Stimulated activated CD4-positive, alpha-beta T cell treated with anti-CD3 and anti-CD28 coated beads, Interleukin-12 subunit alpha, Interleukin-12 subunit beta, amount 100 ng/mL, for 4 hours (primary cell): ENCODE measurements around the gene SET.
"Not testable (repeated sequence)": the region's sequence is repeated elsewhere in the genome, so short reads cannot be mapped to it uniquely, and the experiment has no call there.

Experiments
- DNase-seq: peaks from one replicate; pipeline ENCODE4 v3.0.0-alpha.2; 2020

The SET gene

GRCh38 chr9:128689293-128689774, 312 bp downstream of the SET start:
- DNase-seq = peak; percentile 59

DNA sequence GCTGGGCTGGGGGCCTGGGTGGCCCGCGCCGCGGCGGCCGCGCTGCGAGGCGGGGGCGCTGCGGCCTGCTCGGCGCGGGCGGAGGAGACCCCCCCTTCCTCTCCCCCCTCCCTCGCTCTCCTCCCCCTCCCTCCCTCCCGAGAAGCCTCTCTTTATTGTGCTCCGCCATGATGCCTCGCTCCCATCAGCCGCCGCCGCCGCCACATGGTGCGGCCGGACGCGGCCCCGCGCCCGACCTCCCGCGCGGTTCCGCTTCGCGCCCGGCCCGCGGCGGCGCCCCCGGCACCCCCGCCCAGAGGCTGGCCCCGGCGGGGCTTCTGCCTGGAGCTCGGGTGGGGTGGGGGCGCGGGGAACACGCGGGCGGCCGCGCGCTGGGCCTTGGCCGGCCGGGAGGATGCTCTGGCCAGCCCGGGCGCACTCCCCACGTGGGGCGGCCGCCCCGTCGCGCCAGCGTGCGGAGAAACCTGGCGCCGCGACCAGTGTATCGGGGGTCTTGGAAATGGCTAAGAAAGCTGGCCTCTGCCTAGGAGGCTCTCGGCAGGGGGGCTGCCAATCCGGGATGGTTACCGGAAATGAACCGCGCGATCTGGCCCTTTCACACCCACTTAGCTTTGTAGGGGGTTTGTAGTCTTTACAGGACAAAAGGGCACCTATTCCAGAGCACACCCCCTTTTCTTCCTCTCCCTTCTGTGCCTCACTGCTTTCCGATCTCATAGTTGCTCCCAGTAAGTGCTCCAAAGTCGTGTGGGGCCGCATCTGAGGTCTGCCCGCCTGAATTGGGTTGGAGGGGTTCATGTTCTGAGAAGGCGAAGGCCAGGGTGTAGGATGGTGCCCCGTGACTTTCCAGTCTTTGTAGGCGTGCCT, 1.0 kb downstream of the SET start:
- DNase-seq = peak; percentile 54

GRCh38 chr9:128690684-128691034, 1.6 kb downstream of the SET start:
- DNase-seq = no peak

GRCh38 chr9:128693738-128694137, 4.7 kb downstream of the SET start:
- not testable (repeated sequence) for DNase-seq

DNA sequence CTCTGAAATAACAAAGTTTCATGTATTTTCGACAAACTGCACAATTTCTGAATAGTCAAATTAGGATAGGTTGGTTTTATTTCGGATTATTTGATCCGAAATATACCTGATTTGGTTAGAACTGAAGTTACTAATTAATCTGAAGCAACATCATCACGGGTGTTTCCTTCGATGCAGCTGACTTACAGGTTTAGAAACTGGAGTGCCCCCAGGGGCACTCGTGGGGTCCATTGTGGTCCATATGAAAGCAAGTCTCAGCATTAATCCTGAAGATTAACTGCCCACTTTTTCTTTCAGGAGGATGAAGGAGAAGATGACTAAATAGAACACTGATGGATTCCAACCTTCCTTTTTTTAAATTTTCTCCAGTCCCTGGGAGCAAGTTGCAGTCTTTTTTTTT, 5.3 kb downstream of the SET start:
- no peak for DNase-seq

DNA sequence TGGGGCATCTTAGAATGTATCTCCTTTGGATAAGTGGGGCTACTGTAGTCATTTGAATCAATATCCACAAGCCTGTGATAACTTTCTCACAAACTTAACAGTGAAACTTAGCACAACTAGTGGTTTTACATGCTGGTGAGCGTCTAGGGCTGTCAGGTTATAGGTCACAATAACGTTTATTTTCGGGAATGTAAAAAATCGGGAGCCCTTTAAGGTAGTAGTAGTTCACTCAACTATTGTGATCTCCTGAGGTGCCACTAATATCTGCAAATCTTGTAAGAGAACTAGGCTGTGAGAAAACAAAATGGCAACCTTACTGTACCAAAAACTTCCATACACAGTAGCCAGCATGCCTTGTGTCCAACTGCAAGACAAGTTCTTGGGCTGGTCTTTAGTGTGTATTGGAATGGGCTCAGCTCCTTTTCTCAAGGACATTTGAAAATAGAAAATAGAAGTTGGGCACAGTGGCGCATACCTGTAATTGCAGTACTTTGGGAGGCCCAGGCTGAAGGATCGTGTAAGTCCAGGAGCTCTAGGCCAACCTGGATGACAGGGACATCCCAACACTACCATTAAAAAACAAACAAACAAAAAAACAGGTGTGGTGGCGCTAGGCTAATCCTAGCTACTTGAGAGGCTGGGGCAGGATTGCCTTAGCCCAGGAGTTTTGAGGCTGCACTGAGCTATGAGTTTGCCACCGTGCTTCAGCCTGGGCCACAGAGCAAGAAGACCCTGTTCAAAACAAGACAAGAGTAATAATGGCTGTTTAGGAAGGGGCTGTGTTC, 8.1 kb downstream of the SET start:
- DNase-seq = no peak

DNA sequence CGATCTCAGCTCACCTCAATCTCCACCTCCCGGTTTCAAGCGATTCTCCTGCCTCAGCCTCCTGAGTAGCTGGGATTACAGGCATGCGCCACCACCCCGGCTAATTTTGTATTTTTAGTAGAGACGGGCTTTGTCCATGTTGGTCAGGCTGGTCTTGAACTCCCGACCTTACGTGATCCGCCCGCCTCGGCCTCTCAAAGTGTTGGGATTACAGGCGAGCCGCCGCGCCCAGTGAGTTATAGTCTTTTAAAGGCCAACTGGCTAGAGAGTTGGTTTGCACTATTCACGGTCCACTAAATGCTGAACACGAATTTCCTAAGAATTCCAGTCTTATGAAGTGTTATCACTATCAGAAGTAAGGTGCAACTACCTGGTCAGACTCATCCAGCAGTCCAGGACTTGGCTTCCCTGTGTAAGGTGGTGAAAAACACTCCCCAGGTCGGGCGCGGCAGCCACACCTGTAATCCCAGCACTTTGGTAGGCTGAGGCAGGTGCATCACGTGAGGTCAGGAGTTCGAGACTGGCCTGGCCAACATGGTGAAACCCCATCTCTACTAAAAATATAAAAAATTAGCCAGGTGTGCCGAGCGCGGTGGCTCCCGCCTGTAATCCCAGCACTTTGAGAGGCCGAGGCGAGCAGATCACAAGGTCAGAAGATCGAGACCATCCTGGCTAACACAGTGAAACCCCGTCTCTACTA, 10.2 kb downstream of the SET start:
- DNase-seq = not testable (repeated sequence)

GRCh38 chr9:128701227-128701854, 12.3 kb downstream of the SET start:
- DNase-seq = no peak

DNA sequence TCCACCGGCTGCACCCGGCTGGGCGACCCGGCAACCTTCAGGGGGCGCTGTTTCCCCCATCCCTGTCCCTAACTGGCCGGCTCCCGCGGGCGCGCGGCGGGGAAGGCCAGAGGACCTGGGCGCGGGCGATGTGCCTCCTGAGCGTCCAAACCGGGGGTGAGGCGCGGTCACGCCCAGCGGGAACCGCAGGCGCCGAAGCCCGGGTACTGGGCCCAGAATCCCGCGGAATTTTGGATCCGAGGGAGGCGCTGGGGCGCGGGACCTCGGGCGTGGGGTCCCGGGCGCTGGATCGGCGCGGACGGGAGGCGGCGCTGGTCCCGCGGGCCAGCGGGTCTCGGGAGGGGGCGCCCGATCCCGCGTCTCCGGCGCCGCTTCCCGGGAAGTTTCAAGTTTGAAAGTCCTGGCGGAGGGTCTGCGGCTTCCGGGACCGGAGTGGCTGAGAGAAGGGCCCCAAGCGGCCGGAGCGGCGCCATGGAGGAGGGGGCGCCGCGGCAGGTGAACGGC, 13.5 kb downstream of the SET start, which contains the start of gene PKN3:
PKN3 (plus strand) TSS at position 59 of the 504 bp plus-strand sequence; CDS start at position 472, 413 bp downstream.
- DNase-seq = peak; percentile 90

GRCh38 chr9:128702949-128703615, 14.1 kb downstream of the SET start:
- peak; percentile 34 for DNase-seq

GRCh38 chr9:128703616-128704355, 14.8 kb downstream of the SET start:
- no peak for DNase-seq

DNA sequence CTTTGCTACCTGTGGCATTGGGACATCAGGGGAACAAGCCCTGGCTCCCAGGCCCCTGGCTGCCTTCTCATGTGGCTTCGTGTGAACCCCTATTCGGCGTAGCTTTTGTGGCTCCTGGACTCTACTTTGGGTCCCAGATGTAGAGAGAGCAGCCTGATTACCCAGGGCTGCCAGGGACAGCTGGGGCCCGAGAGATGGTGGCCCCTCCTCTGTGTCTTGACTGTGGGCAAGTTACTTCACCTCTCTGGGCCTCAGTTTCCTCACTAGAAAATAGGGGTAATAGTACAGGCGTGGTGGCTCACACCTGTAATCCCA, 15.3 kb downstream of the SET start:
- no peak for DNase-seq

- DNase-seq = no peak
These were observed 16.3 kb downstream of the SET start for GRCh38 chr9:128705051-128705965.

- no peak for DNase-seq
These were observed 17.0 kb downstream of the SET start for GRCh38 chr9:128706045-128706444.

DNA sequence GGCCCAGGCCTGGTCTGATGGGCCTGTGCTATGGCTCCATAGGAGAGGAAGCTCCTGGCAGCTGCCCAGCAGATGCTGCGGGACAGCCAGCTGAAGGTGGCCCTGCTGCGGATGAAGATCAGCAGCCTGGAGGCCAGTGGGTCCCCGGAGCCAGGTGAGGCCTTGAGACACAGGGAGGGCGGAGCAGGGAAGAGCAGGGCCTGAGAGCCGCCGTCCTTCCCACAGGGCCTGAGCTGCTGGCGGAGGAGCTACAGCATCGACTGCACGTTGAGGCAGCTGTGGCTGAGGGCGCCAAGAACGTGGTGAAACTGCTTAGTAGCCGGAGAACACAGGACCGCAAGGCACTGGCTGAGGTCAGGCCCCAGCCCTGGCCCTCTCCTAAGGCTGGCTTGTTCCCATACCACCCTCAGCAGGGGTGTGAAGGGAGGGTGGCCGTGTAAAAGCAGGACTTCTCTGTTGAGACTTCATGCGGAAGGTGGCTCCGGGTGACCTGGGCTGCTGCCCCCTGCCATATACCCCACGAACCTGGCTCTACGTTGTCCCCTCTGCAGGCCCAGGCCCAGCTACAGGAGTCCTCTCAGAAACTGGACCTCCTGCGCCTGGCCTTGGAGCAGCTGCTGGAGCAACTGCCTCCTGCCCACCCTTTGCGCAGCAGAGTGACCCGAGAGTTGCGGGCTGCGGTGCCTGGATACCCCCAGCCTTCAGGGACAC, 17.8 kb downstream of the SET start:
- no peak for DNase-seq

GRCh38 chr9:128707446-128707845, 18.4 kb downstream of the SET start:
- no peak for DNase-seq

DNA sequence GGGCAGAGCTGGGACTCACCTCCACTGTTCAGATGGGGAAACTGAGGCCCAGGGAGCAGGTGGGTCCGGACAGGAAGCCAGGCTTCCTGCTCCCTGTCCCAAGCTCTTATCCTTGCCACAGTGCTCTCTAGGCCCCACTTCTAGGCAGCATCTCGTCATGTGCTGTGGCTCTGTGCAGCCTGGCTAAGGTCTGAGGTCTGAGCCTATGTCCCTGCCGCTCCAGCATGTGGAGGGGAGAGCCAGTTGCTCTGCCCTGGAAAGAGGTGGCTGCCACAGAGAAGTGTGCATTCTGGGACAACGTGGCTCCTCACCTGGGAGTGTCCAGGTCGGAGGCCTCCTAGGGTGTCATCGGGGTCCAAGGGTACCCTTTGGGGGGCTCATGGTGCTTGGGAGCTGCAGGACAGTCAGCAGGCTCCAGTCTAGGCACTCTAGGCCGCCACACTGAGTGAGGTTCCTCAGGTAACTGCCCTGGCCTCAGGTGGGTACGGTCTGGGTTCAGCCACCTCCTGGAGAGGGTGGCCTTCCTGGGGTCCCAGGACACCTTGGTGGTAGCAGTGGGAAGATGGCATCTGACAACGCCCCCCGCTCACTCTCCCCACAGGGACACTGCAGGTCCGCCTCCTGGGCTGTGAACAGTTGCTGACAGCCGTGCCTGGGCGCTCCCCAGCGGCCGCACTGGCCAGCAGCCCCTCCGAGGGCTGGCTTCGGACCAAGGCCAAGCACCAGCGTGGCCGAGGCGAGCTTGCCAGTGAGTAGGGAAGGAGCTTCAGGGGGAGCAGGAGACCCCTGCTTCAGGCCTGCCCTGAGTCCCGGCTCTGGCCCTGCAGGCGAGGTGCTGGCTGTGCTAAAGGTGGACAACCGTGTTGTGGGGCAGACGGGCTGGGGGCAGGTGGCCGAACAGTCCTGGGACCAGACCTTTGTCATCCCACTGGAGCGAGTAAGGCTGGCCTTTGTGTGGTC, 23.7 kb downstream of the SET start:
- no peak for DNase-seq

DNA sequence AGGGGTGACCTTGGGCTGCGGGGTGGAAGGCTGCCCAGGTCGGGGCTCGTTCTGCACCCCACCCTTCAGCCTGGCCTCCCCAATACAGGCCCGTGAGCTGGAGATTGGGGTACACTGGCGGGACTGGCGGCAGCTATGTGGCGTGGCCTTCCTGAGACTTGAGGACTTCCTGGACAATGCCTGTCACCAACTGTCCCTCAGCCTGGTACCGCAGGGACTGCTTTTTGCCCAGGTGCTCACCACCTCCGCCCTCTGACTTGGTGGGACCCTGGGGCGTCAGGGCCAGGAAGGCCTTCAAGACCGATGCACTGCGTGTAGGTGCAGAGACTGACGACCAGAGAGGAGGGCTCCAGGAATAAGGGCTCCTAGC, 24.4 kb downstream of the SET start:
- no peak for DNase-seq
